B cell (primary cell): ENCODE measurements around the gene MCM6. TPM values are rescaled to one million over a fixed set of nuclear protein-coding genes. Genes with fewer than 3 reads are reported as not detected.

Experiments
- ATAC-seq: fragments of 200-7000 bp; cut with Tn5 transposase; one replicate; pipeline ENCODE4 v1.10.0; 2021; ENCODE audit warnings: low read depth, mild to moderate bottlenecking, moderate number of reproducible peaks, moderate library complexity
- CTCF ChIA-PET: fragments of 350-600 bp; sonication (Branson Sonifier 250); formaldehyde crosslinking; loops from one replicate; lab custom pipeline; 2021; ENCODE audit warnings: antibody characterized with exemption, inconsistent platforms; lab: Charles Lee
- POLR2A ChIA-PET: fragments of 350-600 bp; sonication (Branson Sonifier 250); formaldehyde crosslinking; loops from one replicate; lab custom pipeline; 2021; ENCODE audit warnings: antibody characterized with exemption; lab: Charles Lee
- DNase-seq: peaks from one replicate; pipeline ENCODE4 v3.0.0; 2013
- H2AFZ ChIP-seq: 2 replicates; pipeline ENCODE4 v1.6.1; 2012; ENCODE audit warnings: mild to moderate bottlenecking, low read depth, low read length; ENCODE audit not compliant: insufficient read depth, poor library complexity, severe bottlenecking
- H3K27ac ChIP-seq, 2 donors: 1 replicate in 1 of 2; 2 replicates in 1 of 2; pipeline ENCODE4 v1.5.1; 2012 to 2013; ENCODE audit warnings: low read length in 2 of 2, mild to moderate bottlenecking in 2 of 2, moderate library complexity in 1 of 2
- H3K27me3 ChIP-seq, 4 experiments: fragments of 200-600 bp in 1 of 4; sonication (generic) in 1 of 4; replicated peaks in 1 of 4; 1 replicate in 2 of 4; 2 replicates in 2 of 4; pipeline versions ENCODE4 v1.6.1 to v1.7.0; 2013 to 2016; ENCODE audit warnings: low read length in 3 of 4, mild to moderate bottlenecking in 2 of 4, mixed read lengths in 1 of 4, moderate library complexity in 1 of 4; ENCODE audit not compliant: insufficient read depth in 4 of 4, control insufficient read depth in 3 of 4; ENCODE audit errors: control extremely low read depth in 1 of 4
- H3K36me3 ChIP-seq, 2 experiments: replicated peaks in 1 of 2; 1 replicate in 1 of 2; 2 replicates in 1 of 2; pipeline versions ENCODE4 v1.6.1 to v1.7.1; 2013; ENCODE audit warnings: low read length in 1 of 2; ENCODE audit not compliant: insufficient read depth in 2 of 2, control insufficient read depth in 1 of 2; ENCODE audit errors: control extremely low read depth in 1 of 2, extremely low read depth in 1 of 2
- H3K4me1 ChIP-seq, 2 donors: fragments of 200-600 bp in 1 of 2; sonication (generic) in 1 of 2; 1 replicate in 1 of 2; 2 replicates in 1 of 2; pipeline versions ENCODE4 v1.5.1 to v1.6.1; 2013 to 2017; ENCODE audit warnings: low read length in 2 of 2; ENCODE audit not compliant: control insufficient read depth in 2 of 2, insufficient read depth in 2 of 2
- H3K4me2 ChIP-seq: replicated peaks from 2 replicates; pipeline ENCODE3; 2012; ENCODE audit warnings: mild to moderate bottlenecking, low read depth, low read length; ENCODE audit not compliant: poor library complexity, severe bottlenecking
- H3K4me3 ChIP-seq, 5 experiments: fragments of 200-600 bp in 1 of 5; sonication (generic) in 1 of 5; 1 replicate in 3 of 5; 2 replicates in 2 of 5; pipeline versions ENCODE4 v1.5.1 to v1.7.0; 2011 to 2016; ENCODE audit warnings: low read length in 4 of 5, mild to moderate bottlenecking in 4 of 5, low read depth in 2 of 5, control low read depth in 1 of 5, moderate library complexity in 1 of 5; ENCODE audit not compliant: insufficient read depth in 1 of 5; ENCODE audit errors: control extremely low read depth in 1 of 5, extremely low read depth in 1 of 5
- H3K79me2 ChIP-seq: fragments of 200-600 bp; sonication (generic); one replicate; pipeline ENCODE4 v1.6.0; 2016; ENCODE audit warnings: low read length; ENCODE audit not compliant: control insufficient read depth, insufficient read depth
- H3K9ac ChIP-seq: fragments of 200-600 bp; sonication (generic); 2 replicates; pipeline ENCODE4 v1.6.1; 2017; ENCODE audit warnings: mild to moderate bottlenecking, low read length, moderate library complexity
- H3K9me3 ChIP-seq, 3 donors: one replicate each; pipeline versions ENCODE4 v1.6.1 to v1.7.1; 2013; ENCODE audit warnings: low read length in 2 of 3; ENCODE audit not compliant: control insufficient read depth in 2 of 3, insufficient read depth in 1 of 3; ENCODE audit errors: control extremely low read depth in 1 of 3
- H4K20me1 ChIP-seq: 2 replicates; pipeline ENCODE4 v1.6.0; 2012; ENCODE audit warnings: mild to moderate bottlenecking, low read length; ENCODE audit not compliant: insufficient read depth, control insufficient read depth, poor library complexity, severe bottlenecking
- H3K27ac Mint-ChIP-seq: one replicate; pipeline ENCODE4 v1.8.0; 2021; ENCODE audit warnings: mixed read lengths
- H3K27me3 Mint-ChIP-seq: one replicate; pipeline ENCODE4 v1.8.0; 2021; ENCODE audit warnings: mixed read lengths
- H3K4me1 Mint-ChIP-seq: one replicate; pipeline ENCODE4 v1.8.0; 2021; ENCODE audit warnings: mixed read lengths
- H3K4me3 Mint-ChIP-seq: one replicate; pipeline ENCODE4 v1.8.0; 2021; ENCODE audit warnings: mixed read lengths
- H3K9me3 Mint-ChIP-seq: one replicate; pipeline ENCODE4 v1.8.0; 2022; ENCODE audit warnings: mixed read lengths; ENCODE audit not compliant: insufficient read depth
- CTCF ChIP-seq: fragments of 200-600 bp; IDR thresholded peaks from one replicate; pipeline ENCODE4 v1.8.0; 2022; ENCODE audit warnings: antibody characterized with exemption, mild to moderate bottlenecking
- EZH2 ChIP-seq: IDR thresholded peaks from 2 replicates; pipeline ENCODE4 v1.6.1; 2012; ENCODE audit warnings: borderline replicate concordance, low read depth, mild to moderate bottlenecking, moderate library complexity, low read length; ENCODE audit not compliant: insufficient read depth, poor library complexity, severe bottlenecking
- WGBS: methylation state at CpG from one replicate; pipeline ENCODE4 v1.1.5; 2013; ENCODE audit warnings: missing lambda C conversion rate; ENCODE audit not compliant: insufficient coverage; 5-methylcytosine and 5-hydroxymethylcytosine counted together
- intact Hi-C: fragments of 100-400 bp; cut with micrococcal nuclease; formaldehyde crosslinking; loops from one replicate; pipeline ENCODE4 v1.10.0; 2022
- polyA plus RNA-seq: library from polyadenylated mRNA; depleted of rRNA; stranded (reverse); fragments of >200 nt; gene quantifications from 2 replicates; pipeline ENCODE4 v1.2.3, GENCODE V29; 2012
- small RNA-seq: library from RNA; depleted of rRNA; stranded (forward); fragments of <200 nt; gene quantifications from one replicate; pipeline ENCODE3, GENCODE V24; 2012; ENCODE audit warnings: low replicate concordance, low read depth; ENCODE audit not compliant: insufficient read length
- total RNA-seq, 2 donors: library from RNA; stranded (reverse); fragments of 120-200 nt in 1 of 2; gene quantifications; 1 replicate in 1 of 2; 2 replicates in 1 of 2; pipeline versions ENCODE4 v1.2.3 to v1.2.4, GENCODE V29; 2013 to 2022

Gene MCM6
- total and polyA plus RNA-seq, 2 donors (not counting 1 experiment from before 2014, with no cell fraction given): 2.3 to 30.0 TPM

- H4K20me1 ChIP-seq: no peaks in the 10 kb centered on the region
- intact Hi-C loops: no loop called here
- no peak overlapping the region for H3K4me2 ChIP-seq
- H3K9me3 ChIP-seq: peaks cover 0 to 7% (median 0%) of the 10 kb centered on the region in 3 donors
- no peak overlapping the region for H3K27ac ChIP-seq
- ATAC-seq (no peak), DNase-seq (no peak)
- H3K4me1 Mint-ChIP-seq: peaks cover 18% of the 10 kb centered on the region
- peaks cover 0 to 3% of the 10 kb centered on the region in 2 donors for H3K4me1 ChIP-seq
- peaks cover 0 to 11% of the 10 kb centered on the region in 2 experiments for H3K36me3 ChIP-seq
- TF ChIP-seq EZH2: no peak
- no peak for TF ChIP-seq CTCF
- H3K4me3 Mint-ChIP-seq: no peak overlapping the region
- H3K79me2 ChIP-seq: no peaks in the 10 kb centered on the region
- ChIA-PET POLR2A (no interaction called here), CTCF (no interaction called here)
- no peaks in the 10 kb centered on the region for H3K27me3 ChIP-seq
- H3K9me3 Mint-ChIP-seq: no peaks in the 10 kb centered on the region
- H3K27ac Mint-ChIP-seq: no peak overlapping the region
- H2AFZ ChIP-seq: no peak overlapping the region
- no peak overlapping the region for H3K9ac ChIP-seq
- no peaks in the 10 kb centered on the region for H3K27me3 Mint-ChIP-seq
- WGBS: 99% methylated on average over 8 of the region's 10 CpGs
- H3K4me3 ChIP-seq: no peak overlapping the region
These were observed 85.8 kb downstream of the MCM6 start for GRCh38 chr2:135790423-135790822.

Small RNA genes lying within 50 kb of the gene (small RNA-seq; reads per million reads assigned to genes)
- not detected for gene RF00019

Other genes with a start within 250 kb of the MCM6 start
- 112 and 113 TPM in 2 replicates for gene UBXN4, start 134.6 kb downstream of the MCM6 start, total RNA-seq
- gene UBXN4, start 134.6 kb downstream of the MCM6 start, polyA plus RNA-seq: 41.7 and 60.8 TPM in 2 replicates
- gene LCT, start 39.3 kb downstream of the MCM6 start, total RNA-seq: 0.07 and 0.10 TPM in 2 replicates
- gene LCT, start 39.3 kb downstream of the MCM6 start, polyA plus RNA-seq: 0.03 TPM in 1 of 2 replicates, not detected in the other
- 88.3 and 92.0 TPM in 2 replicates for gene DARS1, start 109.2 kb upstream of the MCM6 start, total RNA-seq
- 36.7 and 38.8 TPM in 2 replicates for gene DARS1, start 109.2 kb upstream of the MCM6 start, polyA plus RNA-seq
- 2,047 and 2,119 TPM in 2 replicates for gene CXCR4, start 241.7 kb upstream of the MCM6 start, total RNA-seq
- gene CXCR4, start 241.7 kb upstream of the MCM6 start, polyA plus RNA-seq: 1,832 and 1,901 TPM in 2 replicates